Activated CD8-positive, alpha-beta memory T cell treated with anti-CD3 and anti-CD28 coated beads, Interleukin-2, amount 50 U/mL, for 1 hour (primary cell): ENCODE data around the gene ASAH2B.
"Not testable (repeated sequence)": the region's sequence is repeated elsewhere in the genome, so short reads cannot be mapped to it uniquely, and the experiment has no call there.

ENCODE experiments used
- DNase-seq: peaks from one replicate; pipeline ENCODE4 v3.0.0-alpha.2; 2020; ENCODE audit errors: extremely low read depth

Gene ASAH2B

GRCh38 chr10:50739618-50740292, at the start of gene ASAH2B:
Gene ASAH2B (plus strand): TSS chr10:50739936. CDS start chr10:50745131, 5,195 bp downstream.
- DNase-seq: no peak

- DNase-seq: not testable (repeated sequence)
Measured at GRCh38 chr10:50697819-50698218, 41.9 kb upstream of the ASAH2B start.

GRCh38 chr10:50701947-50702346, 37.8 kb upstream of the ASAH2B start:
- not testable (repeated sequence) for DNase-seq

- not testable (repeated sequence) for DNase-seq
Measured at GRCh38 chr10:50702997-50703396, 36.7 kb upstream of the ASAH2B start.

- DNase-seq: not testable (repeated sequence)
Measured at GRCh38 chr10:50704436-50705079, 35.2 kb upstream of the ASAH2B start.

- DNase-seq: not testable (repeated sequence)
Measured at GRCh38 chr10:50706006-50706405, 33.7 kb upstream of the ASAH2B start.

- not testable (repeated sequence) for DNase-seq
Measured at GRCh38 chr10:50710241-50710640, 29.5 kb upstream of the ASAH2B start.

GRCh38 chr10:50723812-50724211, 15.9 kb upstream of the ASAH2B start:
- not testable (repeated sequence) for DNase-seq

GRCh38 chr10:50728112-50728511, 11.6 kb upstream of the ASAH2B start:
- DNase-seq: not testable (repeated sequence)

GRCh38 chr10:50738987-50739617, 634 bp upstream of the ASAH2B start:
- not testable (repeated sequence) for DNase-seq

GRCh38 chr10:50740293-50740648, 535 bp downstream of the ASAH2B start:
- no peak for DNase-seq

- not testable (repeated sequence) for DNase-seq
Measured at GRCh38 chr10:50742820-50743219, 3.1 kb downstream of the ASAH2B start.

GRCh38 chr10:50766774-50767513, 27.2 kb downstream of the ASAH2B start:
- DNase-seq: not testable (repeated sequence)

GRCh38 chr10:50772042-50772441, 32.3 kb downstream of the ASAH2B start:
- DNase-seq: not testable (repeated sequence)

GRCh38 chr10:50774868-50775267, 35.1 kb downstream of the ASAH2B start:
- DNase-seq: not testable (repeated sequence)

GRCh38 chr10:50780036-50780435, 40.3 kb downstream of the ASAH2B start:
- DNase-seq: not testable (repeated sequence)

- DNase-seq: not testable (repeated sequence)
Measured at GRCh38 chr10:50782017-50782416, 42.3 kb downstream of the ASAH2B start.

GRCh38 chr10:50787962-50788361, 48.2 kb downstream of the ASAH2B start:
- DNase-seq: not testable (repeated sequence)

GRCh38 chr10:50788951-50789945, 49.5 kb downstream of the ASAH2B start:
- no peak for DNase-seq

GRCh38 chr10:50794490-50794889, 54.8 kb downstream of the ASAH2B start:
- no peak for DNase-seq

- no peak for DNase-seq
Measured at GRCh38 chr10:50796693-50797092, 57.0 kb downstream of the ASAH2B start.
